OCI-LY3 (cell line): ENCODE data around the gene MAPKAPK2.

Experiments
- H2AFZ ChIP-seq: fragments of 200-600, 300-600 bp; shearing (Covaris generic); 2 replicates; pipeline ENCODE4 v1.6.0; 2014; ENCODE audit warnings: antibody characterized with exemption, low read depth, low read length
- H3K27ac ChIP-seq: fragments of 200-600, 300-600 bp; sonication (generic); 2 replicates; pipeline ENCODE4 v1.5.1; 2014; ENCODE audit warnings: mild to moderate bottlenecking, low read length, moderate library complexity, mixed read lengths
- H3K27me3 ChIP-seq: fragments of 200-600, 300-600 bp; sonication (generic); 2 replicates; pipeline ENCODE4 v1.6.1; 2014; ENCODE audit warnings: low read depth, low read length, mixed read lengths
- H3K36me3 ChIP-seq: fragments of 200-600, 300-600 bp; sonication (generic); replicated peaks from 2 replicates; pipeline ENCODE3; 2014; ENCODE audit warnings: low read depth, low read length, mixed read lengths
- H3K4me1 ChIP-seq: fragments of 300-600, 200-600 bp; sonication (generic); 2 replicates; pipeline ENCODE4 v1.6.1; 2014; ENCODE audit warnings: low read length, mixed read lengths
- H3K4me2 ChIP-seq: fragments of 200-600, 300-600 bp; sonication (generic); 2 replicates; pipeline ENCODE4 v1.6.1; 2014; ENCODE audit warnings: low read length, mixed read lengths
- H3K4me3 ChIP-seq: fragments of 300-600, 200-600 bp; sonication (generic); 2 replicates; pipeline ENCODE4 v1.5.1; 2014; ENCODE audit warnings: antibody characterized with exemption, mild to moderate bottlenecking, low read length, moderate library complexity
- H3K79me2 ChIP-seq: fragments of 300-600, 200-600 bp; shearing (Covaris generic); 2 replicates; pipeline ENCODE4 v1.6.1; 2014; ENCODE audit warnings: mild to moderate bottlenecking, low read length, mixed read lengths
- H3K9ac ChIP-seq: fragments of 300-600, 200-600 bp; shearing (Covaris generic); 2 replicates; pipeline ENCODE4 v1.6.0; 2014; ENCODE audit warnings: mild to moderate bottlenecking, low read length, moderate library complexity
- H3K9me3 ChIP-seq: fragments of 200-600, 300-600 bp; shearing (Covaris generic); 2 replicates; pipeline ENCODE4 v1.6.1; 2014; ENCODE audit warnings: low read length, mixed read lengths; ENCODE audit not compliant: insufficient read depth
- H4K20me1 ChIP-seq: fragments of 200-600, 300-600 bp; sonication (generic); 2 replicates; pipeline ENCODE4 v1.6.1; 2016; ENCODE audit warnings: low read length, mixed read lengths; ENCODE audit not compliant: insufficient read depth
- CTCF ChIP-seq: fragments of 200-600, 300-600 bp; sonication (generic); IDR thresholded peaks from 2 replicates; pipeline ENCODE4 v1.5.1; 2014; ENCODE audit warnings: antibody characterized with exemption, low read length, low read depth
- EZH2phosphoT487 ChIP-seq: fragments of 200-600 bp; shearing (Covaris generic); IDR thresholded peaks from 2 replicates; pipeline ENCODE4 v1.6.1; 2018; ENCODE audit warnings: antibody characterized with exemption, mixed run types, low read depth

MAPKAPK2 gene

GRCh38 chr1:206686478-206687249, 2.0 kb downstream of the MAPKAPK2 start:
- Histone ChIP-seq H2AFZ (no peak overlapping the region), H3K27me3 (peaks cover 11% of the 10 kb centered on the region), H3K27ac (peak overlapping the region; percentile 54; the same call in 1 of the 2 replicates), H3K9me3 (no peaks in the 10 kb centered on the region), H3K4me3 (peak overlapping the region; percentile 77), H3K79me2 (peaks cover 64% of the 10 kb centered on the region), H3K4me2 (peak overlapping the region; percentile 77), H3K9ac (peak overlapping the region; percentile 75), H4K20me1 (peaks cover 56% of the 10 kb centered on the region), H3K4me1 (peaks cover 43% of the 10 kb centered on the region), H3K36me3 (no peaks in the 10 kb centered on the region)
- TF ChIP-seq EZH2phosphoT487 (no peak), CTCF (no peak)

GRCh38 chr1:206687251-206687914, 2.7 kb downstream of the MAPKAPK2 start:
- Histone ChIP-seq H3K4me2 (peak overlapping the region; percentile 77), H3K27ac (no peak overlapping the region), H3K9ac (no peak overlapping the region), H3K36me3 (no peaks in the 10 kb centered on the region), H3K4me3 (peak overlapping the region; percentile 77; the same call in 1 of the 2 replicates), H2AFZ (no peak overlapping the region), H3K79me2 (peaks cover 72% of the 10 kb centered on the region), H4K20me1 (peaks cover 64% of the 10 kb centered on the region), H3K4me1 (peaks cover 36% of the 10 kb centered on the region), H3K27me3 (peaks cover 11% of the 10 kb centered on the region), H3K9me3 (no peaks in the 10 kb centered on the region)
- TF ChIP-seq EZH2phosphoT487 = no peak
- no peak for TF ChIP-seq CTCF

GRCh38 chr1:206687915-206688442, 3.3 kb downstream of the MAPKAPK2 start:
- peaks cover 11% of the 10 kb centered on the region for H3K27me3 ChIP-seq
- no peak overlapping the region for H3K9ac ChIP-seq
- no peaks in the 10 kb centered on the region for H3K9me3 ChIP-seq
- peaks cover 30% of the 10 kb centered on the region for H3K4me1 ChIP-seq
- no peak for TF ChIP-seq EZH2phosphoT487
- no peak for TF ChIP-seq CTCF
- no peak overlapping the region for H3K4me3 ChIP-seq
- no peaks in the 10 kb centered on the region for H3K36me3 ChIP-seq
- H3K79me2 ChIP-seq = peaks cover 78% of the 10 kb centered on the region
- no peak overlapping the region for H2AFZ ChIP-seq
- H3K27ac ChIP-seq = no peak overlapping the region
- H4K20me1 ChIP-seq = peaks cover 70% of the 10 kb centered on the region
- H3K4me2 ChIP-seq = no peak overlapping the region

- no peak overlapping the region for H3K4me2 ChIP-seq
- no peak for TF ChIP-seq CTCF
- TF ChIP-seq EZH2phosphoT487 = no peak
- no peaks in the 10 kb centered on the region for H3K27me3 ChIP-seq
- H3K36me3 ChIP-seq = peaks cover 14% of the 10 kb centered on the region
- H2AFZ ChIP-seq = no peak overlapping the region
- H4K20me1 ChIP-seq = peaks cover 95% of the 10 kb centered on the region
- no peaks in the 10 kb centered on the region for H3K9me3 ChIP-seq
- H3K9ac ChIP-seq = no peak overlapping the region
- no peak overlapping the region for H3K27ac ChIP-seq
- H3K4me3 ChIP-seq = no peak overlapping the region
- peaks cover 16% of the 10 kb centered on the region for H3K4me1 ChIP-seq
- H3K79me2 ChIP-seq = peaks cover 99% of the 10 kb centered on the region
Observed at GRCh38 chr1:206690516-206690915, 5.8 kb downstream of the MAPKAPK2 start.
